Activated CD4-positive, alpha-beta T cell treated with anti-CD3 and anti-CD28 coated beads, Interleukin-2, amount 50 U/mL, for 24 hours (primary cell): ENCODE measurements around the gene EEF1AKMT4.
"Not testable (repeated sequence)": the region's sequence is repeated elsewhere in the genome, so short reads cannot be mapped to it uniquely, and the experiment has no call there.

Experiments used
- DNase-seq, 2 donors: peaks; one replicate each; pipeline ENCODE4 v3.0.0-alpha.2; 2020; ENCODE audit warnings: low read depth in 1 of 2, low spot score in 1 of 2

The EEF1AKMT4 gene

DNA sequence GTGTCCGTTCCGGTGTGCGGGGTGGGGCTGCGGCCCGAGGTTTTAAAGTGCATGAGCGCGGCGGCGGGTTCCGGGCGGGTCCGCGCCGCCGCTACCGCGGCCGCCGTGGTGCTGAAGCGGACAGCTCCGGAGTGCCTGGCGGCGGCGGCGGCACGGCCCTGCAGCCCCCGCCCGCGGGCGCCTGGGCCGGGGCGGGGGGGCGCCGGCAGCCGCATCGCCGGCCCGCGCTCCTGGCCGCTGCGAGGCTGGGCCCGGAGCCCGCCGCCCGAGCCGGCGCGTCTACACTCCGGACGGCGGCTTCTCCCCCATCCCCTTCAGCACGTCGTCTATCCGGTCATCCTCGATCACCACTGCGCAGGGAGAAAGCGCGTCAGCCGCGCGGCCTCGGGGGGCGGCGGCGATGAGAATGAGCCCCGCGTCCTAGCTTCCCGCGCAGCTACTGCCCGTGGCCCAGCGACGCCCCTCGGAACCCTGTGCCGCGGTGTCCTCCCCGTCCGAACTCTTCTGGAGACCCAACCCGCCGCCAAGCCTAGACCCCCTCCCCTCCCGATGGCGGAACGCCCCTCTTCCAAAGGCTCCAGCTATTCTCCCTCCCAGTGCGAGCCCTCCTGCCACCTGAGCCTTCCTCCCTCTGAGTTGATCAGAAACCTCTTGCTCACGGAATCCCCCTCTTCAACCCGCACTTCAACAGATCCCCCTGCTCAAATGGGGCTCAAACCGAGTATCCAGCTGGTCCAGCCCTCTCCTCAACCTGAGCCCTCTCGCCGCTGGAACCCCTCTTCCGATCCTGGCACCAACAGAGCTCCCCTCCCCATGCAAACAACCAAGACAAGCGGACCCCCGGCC is 10.6 kb downstream of the EEF1AKMT4 start:
- DNase-seq, result no peak

DNA sequence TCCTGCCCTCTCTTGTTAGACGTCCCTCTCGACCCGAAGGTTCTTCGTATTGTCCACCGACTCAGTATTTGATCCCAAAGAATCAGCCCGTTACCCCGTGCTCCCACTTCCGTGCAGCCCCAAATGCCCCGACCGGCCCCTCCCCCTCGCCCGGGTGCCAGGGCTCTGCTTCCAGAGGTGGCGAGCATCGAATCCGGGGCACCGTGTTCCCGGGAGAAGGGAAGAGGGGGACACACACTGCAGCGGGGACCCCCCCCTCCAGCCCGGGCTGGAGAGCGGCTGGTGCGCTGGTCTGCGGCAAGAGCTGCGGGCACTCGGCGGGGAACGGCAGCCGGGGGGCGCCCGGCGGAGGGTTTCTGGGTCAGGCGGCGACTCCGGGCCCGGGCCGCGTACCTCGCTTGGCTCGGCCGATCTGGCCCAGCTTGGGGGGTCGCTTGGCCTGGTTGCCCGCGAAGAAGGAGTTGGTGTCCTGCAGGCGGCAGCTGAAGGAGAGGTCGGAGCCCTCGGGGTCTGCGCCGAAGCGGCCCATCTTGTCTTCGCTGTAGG is 11.3 kb downstream of the EEF1AKMT4 start:
- no peak for DNase-seq

DNA sequence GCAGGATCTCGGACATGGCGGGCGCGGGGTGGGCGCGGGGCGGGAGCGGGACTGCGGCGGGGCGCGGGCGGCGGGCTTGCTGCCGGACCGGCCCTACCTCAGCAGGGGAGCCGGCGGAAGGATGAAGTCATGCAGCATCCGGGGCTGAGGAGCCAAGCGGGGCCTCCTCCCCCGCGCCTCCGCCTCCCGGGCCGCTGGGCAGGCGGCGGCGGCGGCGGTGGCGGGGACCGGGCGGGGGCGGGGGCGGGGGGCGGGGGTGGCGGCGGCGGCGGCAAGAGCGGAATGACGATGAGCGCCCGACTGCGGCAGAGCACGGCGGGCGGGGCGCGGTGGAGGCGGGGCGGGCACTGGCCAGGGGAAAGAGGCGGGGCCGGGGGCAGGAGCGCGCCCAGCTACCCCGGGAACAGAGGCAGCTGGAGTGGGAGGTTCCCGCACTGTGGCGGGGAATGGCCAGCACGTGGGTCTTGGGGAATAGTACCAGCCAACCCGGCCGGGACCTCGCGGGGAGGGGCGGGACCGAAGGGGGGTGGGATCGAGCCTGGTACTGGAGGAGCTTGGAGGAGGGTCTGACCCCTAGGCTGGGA is 11.9 kb downstream of the EEF1AKMT4 start, which contains the start of gene CAMK2N2:
CAMK2N2 (minus strand) TSS at position 284 of the 584 bp plus-strand sequence; CDS start at position 16, 268 bp downstream.
- DNase-seq, result peak in 1 of 2 donors; percentile 21

DNA sequence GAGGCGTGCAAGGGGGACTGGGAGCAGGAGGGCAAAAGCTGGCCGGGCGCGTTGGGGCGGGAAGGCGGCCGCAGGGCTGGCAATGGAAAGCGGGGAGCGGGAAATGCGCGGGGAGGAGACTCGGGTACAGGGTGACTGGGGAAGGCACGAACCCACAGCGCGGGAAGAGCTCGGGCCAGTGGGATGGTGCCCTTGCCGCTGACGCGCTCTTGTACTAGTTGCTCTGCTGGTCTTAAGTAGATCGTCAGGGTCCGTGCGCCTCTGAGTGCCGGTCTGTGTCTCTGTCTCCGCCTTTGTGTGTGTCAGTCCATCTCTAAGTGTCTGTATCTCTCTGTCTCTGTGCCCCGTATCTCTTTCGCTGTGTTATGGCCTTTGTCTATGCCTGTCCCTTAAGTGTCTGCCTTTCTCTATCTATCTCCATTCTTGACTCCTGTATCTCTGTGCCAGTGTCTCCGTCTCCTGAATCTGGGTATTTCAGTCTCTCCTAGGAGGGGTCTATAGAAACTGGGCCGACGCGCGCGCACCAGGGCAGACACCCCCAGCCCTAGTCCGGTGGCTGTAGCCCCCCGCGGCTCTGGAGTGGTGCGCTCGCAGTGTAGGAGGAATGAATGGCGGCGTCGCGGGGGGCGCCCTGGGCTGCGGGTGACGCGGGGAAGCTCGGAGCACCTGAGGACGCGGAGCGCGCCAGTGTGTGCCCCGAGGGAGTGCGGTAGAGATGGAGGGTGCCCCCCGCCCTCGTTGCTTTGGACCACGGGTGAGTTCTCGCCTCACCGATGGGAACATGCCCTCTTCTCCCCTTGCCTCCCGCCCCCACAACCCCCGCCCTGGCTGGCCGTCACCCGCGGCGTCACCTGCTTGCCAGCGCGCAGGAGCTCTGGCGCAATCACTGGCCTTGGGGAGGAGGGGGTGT is 12.6 kb downstream of the EEF1AKMT4 start:
- DNase-seq, result no peak

DNA sequence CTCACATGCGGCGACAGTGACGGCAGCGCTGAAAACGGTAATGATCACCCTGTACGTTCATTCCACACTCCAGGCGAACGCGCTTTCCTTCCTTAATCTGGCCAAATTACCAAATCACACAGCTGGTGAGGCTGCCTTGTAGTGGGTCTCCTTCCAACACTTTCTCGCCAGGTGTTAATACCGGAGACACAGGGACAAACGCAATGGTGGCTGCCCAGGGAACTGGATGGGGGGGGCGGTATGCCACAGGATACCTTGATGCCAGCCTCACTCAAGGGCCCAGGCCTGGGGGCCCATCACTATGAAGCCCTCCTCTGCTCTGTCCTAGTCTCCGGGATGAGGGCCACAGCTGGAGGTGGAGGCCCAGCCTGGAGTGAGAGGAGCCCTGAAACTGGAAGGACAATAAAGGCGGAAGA is 13.3 kb downstream of the EEF1AKMT4 start:
- DNase-seq, result no peak

DNA sequence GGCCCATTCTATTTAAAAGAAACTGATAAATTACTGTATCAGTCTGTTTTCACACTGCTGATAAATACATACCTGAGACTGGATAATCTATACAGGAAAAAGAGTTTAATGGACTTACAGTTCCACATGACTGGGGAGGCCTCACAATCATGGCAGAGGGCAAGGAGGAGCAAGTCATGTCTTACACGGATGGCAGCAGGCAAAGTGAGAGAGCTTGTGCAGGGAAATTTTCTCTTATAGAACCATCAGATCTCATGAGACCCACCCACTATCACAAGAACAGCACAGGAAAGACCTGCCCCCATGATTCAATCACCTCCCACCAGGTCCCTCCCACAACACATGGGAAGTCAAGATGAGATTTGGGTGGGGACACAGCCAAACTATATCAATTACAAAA is 17.8 kb downstream of the EEF1AKMT4 start:
- DNase-seq, result not testable (repeated sequence)

DNA sequence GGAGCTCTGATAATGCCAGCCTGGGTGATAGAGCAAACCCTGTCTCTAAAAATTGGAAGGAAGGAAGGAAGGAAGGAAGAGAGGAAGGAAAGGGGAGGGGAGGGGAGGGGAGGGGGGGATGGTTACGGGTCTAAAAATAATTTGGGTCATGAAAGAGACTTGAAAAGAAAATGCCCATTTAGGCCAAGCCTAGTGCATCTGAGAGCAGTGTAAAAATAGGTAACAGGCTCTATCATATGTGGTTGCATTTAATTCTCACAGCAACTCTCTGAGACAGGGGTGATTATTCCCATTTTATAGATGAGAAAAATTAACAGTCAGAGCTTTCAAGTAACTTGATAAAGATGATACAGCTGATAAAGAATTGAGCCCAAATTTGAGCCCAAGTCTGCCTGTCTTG is 22.8 kb downstream of the EEF1AKMT4 start:
- DNase-seq, result no peak

DNA sequence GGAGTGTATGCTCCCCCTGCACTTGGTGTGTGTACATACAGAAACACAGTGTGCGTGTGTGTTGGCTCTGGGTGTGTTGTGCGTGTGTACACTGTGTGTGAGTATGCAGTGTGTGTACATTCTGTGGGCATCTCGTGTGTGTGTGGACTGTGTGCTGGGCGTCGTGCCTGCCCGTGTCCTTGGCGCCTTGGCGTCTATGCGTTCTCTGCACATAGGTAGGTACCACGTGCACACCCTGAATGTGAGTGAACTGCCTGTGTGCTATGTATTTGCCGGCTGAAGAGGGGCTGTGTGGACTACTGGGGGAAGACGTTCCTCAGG is 25.9 kb downstream of the EEF1AKMT4 start:
- DNase-seq, result no peak

DNA sequence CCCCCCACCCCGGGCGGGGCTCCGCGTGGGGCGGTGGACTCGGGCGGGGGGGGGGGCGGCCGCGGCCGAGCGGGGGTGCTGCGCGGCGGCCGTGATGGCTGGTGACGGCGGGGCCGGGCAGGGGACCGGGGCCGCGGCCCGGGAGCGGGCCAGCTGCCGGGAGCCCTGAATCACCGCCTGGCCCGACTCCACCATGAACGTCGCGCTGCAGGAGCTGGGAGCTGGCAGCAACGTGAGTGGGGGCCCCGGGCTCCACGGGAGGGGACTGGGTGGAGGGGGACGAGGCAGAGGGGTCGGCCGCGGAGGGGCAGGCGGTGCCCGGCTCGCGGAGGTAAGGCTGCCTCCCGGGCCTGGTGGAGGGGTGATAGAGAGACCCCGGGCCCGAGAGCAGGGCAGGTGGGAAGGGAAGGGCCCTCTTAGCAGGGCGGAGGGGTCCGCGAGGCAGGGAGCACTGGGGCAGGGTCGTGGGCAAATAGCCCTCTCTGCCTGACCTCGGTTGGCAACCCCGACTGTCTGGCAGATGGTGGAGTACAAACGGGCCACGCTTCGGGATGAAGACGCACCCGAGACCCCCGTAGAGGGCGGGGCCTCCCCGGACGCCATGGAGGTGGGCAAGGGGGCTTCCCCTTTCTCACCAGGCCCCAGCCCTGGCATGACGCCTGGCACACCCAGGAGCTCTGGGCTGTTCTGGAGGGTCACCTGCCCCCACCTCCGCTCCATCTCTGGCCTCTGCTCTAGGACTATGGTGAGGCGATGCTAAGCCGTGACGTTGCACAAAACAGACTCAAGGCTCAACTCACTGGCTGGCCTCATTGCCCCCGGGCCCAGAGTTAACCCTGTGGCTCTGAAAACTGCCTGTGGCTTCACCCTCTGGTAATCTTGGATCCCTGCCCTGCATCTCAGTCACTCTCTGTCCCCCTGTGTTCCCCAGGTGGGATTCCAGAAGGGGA is 26.8 kb downstream of the EEF1AKMT4 start, which contains the start of gene ECE2:
ECE2 (plus strand) TSS at position 62 of the 950 bp plus-strand sequence; CDS start at position 194, 132 bp downstream.
- no peak for DNase-seq

DNA sequence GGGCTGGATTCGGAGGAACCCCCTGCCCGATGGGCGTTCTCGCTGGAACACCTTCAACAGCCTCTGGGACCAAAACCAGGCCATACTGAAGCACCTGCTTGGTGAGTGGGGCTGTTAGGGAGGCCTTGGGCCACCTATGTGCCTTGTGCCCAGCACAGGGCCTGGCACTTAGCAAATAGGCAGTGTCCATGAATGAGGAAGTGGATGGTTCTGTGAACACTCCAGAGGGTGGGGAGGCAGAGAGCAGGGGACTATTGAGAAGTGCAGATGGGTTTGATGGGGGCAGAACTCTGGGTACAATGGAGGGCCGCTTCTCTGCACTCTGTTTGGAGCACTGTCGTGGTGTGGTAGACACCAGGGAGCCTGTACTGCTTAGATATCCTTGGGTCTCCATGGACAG is 27.9 kb downstream of the EEF1AKMT4 start:
- no peak for DNase-seq

DNA sequence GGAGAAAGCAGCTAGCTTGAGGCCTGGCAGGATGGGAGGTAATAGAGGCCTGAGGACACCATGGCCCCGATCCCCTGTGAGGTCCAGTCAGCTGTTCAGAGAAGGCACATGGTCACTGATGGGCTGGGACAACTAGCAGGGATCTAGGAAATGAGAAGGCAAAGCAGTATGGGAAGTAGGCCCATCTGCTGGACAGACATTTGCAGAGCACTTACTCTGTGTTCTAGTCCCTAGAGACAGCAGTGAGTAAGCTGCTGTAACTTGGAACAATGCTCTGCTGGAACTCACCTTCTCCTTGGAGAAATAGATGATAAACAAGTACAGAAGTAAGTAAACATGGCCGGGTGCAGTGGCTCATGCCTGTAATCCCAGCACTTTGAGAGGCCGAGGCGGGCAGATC is 33.5 kb downstream of the EEF1AKMT4 start:
- no peak for DNase-seq

DNA sequence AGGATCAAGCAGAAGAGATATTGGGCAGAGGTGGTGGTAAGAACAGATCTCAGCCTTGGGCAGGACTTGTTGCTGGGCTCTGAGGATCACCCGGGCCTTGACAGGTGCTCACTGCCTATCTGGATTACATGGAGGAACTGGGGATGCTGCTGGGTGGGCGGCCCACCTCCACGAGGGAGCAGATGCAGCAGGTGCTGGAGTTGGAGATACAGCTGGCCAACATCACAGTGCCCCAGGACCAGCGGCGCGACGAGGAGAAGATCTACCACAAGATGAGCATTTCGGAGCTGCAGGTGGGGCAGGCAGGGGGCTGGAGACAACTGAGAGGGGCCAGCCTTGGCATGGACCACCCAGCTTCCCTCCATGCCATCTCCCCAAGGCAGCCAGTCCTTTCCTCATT is 34.2 kb downstream of the EEF1AKMT4 start:
- no peak for DNase-seq

DNA sequence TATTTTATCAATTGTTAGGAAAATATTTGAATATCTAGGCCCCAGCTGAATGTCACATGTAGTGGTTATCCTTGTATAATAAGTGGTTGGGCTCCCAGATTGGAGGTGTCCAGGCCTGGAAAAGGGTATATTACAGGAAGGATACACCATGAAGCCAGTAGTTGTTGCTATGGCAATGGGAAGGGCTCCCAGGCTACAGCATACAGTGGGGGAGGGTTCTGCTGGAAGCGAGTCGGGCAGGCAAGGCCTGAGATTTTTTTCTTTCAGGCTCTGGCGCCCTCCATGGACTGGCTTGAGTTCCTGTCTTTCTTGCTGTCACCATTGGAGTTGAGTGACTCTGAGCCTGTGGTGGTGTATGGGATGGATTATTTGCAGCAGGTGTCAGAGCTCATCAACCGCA is 35.2 kb downstream of the EEF1AKMT4 start:
- DNase-seq, result no peak

DNA sequence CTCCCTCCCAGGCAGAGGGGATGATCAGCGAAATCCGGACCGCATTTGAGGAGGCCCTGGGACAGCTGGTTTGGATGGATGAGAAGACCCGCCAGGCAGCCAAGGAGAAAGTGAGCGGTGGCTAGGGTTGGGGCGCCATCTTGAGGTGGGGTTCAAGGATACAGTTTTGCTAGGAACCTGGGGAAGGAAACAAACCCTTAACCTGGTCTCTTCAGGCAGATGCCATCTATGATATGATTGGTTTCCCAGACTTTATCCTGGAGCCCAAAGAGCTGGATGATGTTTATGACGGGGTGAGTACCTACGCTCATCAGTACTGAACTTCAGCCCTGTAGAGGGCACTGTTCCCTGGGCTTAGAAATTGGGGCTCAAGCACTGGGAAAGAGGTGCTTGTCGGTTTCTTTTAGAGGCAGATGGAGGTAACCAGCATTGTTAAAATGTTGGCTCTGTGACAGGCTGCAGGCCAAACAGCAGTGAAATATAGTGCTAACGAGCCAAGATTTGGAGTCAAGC is 40.0 kb downstream of the EEF1AKMT4 start:
- peak; percentile 40 to 61 for DNase-seq

DNA sequence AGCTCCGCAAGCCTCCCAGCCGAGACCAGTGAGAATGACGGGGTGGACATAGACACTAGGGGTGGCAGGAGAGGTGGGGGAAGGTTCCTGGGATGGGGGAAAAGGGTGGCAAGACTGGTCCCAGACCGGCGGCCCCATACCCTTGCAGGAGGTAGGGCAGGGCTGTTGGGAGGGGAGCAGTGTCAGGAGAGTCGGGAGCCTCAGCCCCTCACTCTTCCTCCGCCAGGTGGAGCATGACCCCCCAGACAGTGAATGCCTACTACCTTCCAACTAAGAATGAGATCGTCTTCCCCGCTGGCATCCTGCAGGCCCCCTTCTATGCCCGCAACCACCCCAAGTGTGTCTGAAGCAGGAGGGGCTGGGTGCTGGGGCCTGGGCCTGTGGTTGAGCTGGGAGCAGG is 40.9 kb downstream of the EEF1AKMT4 start:
- no peak for DNase-seq

DNA sequence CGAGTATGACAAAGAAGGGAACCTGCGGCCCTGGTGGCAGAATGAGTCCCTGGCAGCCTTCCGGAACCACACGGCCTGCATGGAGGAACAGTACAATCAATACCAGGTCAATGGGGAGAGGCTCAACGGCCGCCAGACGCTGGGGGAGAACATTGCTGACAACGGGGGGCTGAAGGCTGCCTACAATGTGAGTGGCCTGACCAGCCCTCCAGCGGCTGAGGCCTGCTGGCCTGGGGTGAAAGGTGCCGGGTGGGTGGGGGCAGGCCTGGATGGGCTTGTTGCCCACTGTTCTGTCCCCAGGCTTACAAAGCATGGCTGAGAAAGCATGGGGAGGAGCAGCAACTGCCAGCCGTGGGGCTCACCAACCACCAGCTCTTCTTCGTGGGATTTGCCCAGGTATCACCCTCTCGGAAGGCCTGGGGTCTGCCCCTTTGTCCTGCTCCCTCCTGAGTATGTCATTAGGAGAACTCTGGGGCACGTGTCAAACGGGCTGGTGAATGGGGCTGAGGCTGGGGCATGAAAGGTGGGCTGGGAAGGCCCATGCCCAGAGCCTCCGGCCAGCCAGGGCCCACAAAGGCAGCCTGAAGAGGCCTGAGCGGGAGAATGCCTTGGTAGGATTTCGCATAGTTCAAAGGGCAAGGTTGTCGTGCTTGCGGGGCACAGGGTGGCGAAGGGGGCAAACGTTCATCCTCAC is 41.7 kb downstream of the EEF1AKMT4 start:
- no peak for DNase-seq

DNA sequence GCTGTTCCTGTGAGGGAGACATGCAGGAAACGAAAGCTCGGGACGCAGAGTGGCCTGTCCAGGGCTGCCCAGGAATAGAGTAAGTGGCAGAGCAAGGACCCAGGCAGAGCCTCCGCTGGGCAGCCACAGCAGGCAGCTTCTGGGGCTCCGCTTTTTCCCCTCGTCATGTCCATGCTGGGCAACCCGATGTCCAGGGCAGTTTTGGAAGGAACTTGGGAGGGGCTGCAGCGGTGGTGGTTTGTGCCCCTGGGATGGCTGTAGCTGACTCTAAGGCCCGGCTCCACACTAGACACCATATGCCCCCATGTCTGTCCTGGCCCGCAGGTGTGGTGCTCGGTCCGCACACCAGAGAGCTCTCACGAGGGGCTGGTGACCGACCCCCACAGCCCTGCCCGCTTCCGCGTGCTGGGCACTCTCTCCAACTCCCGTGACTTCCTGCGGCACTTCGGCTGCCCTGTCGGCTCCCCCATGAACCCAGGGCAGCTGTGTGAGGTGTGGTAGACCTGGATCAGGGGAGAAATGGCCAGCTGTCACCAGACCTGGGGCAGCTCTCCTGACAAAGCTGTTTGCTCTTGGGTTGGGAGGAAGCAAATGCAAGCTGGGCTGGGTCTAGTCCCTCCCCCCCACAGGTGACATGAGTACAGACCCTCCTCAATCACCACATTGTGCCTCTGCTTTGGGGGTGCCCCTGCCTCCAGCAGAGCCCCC is 42.4 kb downstream of the EEF1AKMT4 start:
- no peak for DNase-seq

DNA sequence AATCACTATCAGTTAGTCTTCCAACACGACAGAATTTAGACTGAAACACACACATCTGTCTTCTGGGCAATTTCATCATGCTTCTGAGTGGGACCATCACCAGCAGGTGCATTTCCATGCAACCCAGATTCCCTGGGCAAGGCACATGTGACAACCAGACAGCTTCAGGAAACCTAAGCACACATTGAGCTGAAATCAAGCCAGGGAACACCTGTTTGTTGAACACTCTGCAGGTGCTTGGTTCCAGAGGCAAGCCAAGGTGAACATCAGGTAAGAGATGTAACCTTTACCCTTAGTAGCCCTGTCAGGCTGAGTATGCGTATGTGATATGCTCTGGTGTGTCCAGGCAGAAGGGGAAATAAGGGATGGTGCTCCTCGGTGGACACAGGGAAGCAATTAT is 46.3 kb downstream of the EEF1AKMT4 start:
- no peak for DNase-seq

DNA sequence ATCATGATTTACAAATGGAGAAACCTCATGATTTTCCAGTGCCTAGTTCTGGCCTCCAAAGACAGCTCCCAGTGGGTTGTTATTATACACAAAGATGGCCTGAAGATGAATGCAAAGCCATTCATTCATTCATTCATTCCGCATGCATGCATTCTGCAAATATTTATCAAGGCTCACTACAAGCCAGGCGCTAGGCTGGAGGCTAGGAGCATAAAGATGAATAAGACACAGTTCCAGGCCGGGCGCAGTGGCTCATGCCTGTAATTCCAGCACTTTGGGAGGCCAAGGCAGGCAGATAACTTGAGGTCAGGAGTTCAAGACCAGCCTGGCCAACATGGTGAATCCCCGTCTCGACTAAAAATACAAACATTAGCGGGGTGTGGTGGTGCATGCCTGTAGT is 47.1 kb downstream of the EEF1AKMT4 start:
- DNase-seq, result no peak
